Right lobe of liver (tissue), 6 donors: ENCODE data around the gene SYDE1. TPM values are rescaled to one million over a fixed set of nuclear protein-coding genes. Genes with fewer than 3 reads are reported as not detected.
"Not testable (repeated sequence)": the region's sequence is repeated elsewhere in the genome, so short reads cannot be mapped to it uniquely, and the experiment has no call there.

Experiments used
- ATAC-seq, 4 donors: fragments of 200-7000 bp; cut with Tn5 transposase; one replicate each; pipeline ENCODE4 v1.9.1; 2020; ENCODE audit warnings: mild to moderate bottlenecking in 4 of 4, moderate library complexity in 4 of 4
- DNase-seq, 3 donors: peaks; one replicate each; pipeline ENCODE4 v3.0.0-alpha.2; 2020
- H3K27ac ChIP-seq, 3 donors: fragments of 200-600 bp; one replicate each; pipeline ENCODE4 v1.8.0; 2022
- H3K27me3 ChIP-seq, 2 donors: fragments of 200-600 bp; one replicate each; pipeline ENCODE4 v1.8.0; 2022
- H3K36me3 ChIP-seq, 4 donors: fragments of 200-600 bp; sonication (generic) in 1 of 4; one replicate each; pipeline versions ENCODE4 v1.5.1 to v1.8.0; 2017 to 2022; ENCODE audit warnings: control low read depth in 1 of 4
- H3K4me1 ChIP-seq, 4 donors: fragments of 200-600 bp; sonication (generic) in 1 of 4; one replicate each; pipeline versions ENCODE4 v1.5.1 to v1.8.0; 2017 to 2022; ENCODE audit warnings: control low read depth in 1 of 4
- H3K4me3 ChIP-seq, 3 donors: fragments of 200-600 bp; one replicate each; pipeline ENCODE4 v1.8.0; 2022
- H3K9me3 ChIP-seq, 4 donors: fragments of 200-600 bp; sonication (generic) in 1 of 4; one replicate each; pipeline versions ENCODE4 v1.5.1 to v1.8.0; 2017 to 2022; ENCODE audit warnings: control low read depth in 1 of 4
- POLR2A ChIP-seq: fragments of 450-650 bp; IDR thresholded peaks from one replicate; pipeline ENCODE4 v1.6.1; 2017; ENCODE audit warnings: antibody characterized with exemption, mild to moderate bottlenecking
- WGBS: methylation state at CpG from one replicate; pipeline ENCODE4 v1.1.6; 2018; ENCODE audit warnings: low coverage, low lambda C conversion rate; ENCODE audit not compliant: insufficient coverage; ENCODE audit errors: missing lambda C conversion rate; 5-methylcytosine and 5-hydroxymethylcytosine counted together
- intact Hi-C, 2 donors: fragments of 100-400 bp; cut with DNase I; formaldehyde crosslinking; loops; one replicate each; pipeline versions ENCODE4 v1.11.2 to v1.14.1; 2022
- total RNA-seq, 6 experiments: library from RNA; depleted of rRNA in 2 of 6; stranded (reverse); fragments of >200 nt in 2 of 6; fragmentation: NEBNext Ultra II Directional in 3 of 6; extraction: Animal tissue kit (Norgen Biotek cat#: 25700) in 3 of 6; gene quantifications; one replicate each; pipeline versions ENCODE4 v1.1.0 to v1.2.4, GENCODE V29; 2016 to 2023
- TF ChIP-seq, protein P1 (sequence below), 4 donors: fragments of 200-600 bp in 3 of 4; fragments of 450-650 bp in 1 of 4; IDR thresholded peaks; one replicate each; pipeline versions ENCODE4 v1.5.1 to v1.8.0; 2016 to 2022; ENCODE audit warnings: antibody characterized with exemption in 4 of 4, mild to moderate bottlenecking in 2 of 4
- donor health status: DM: no; HTN: yes; CAD: no.
- donor health status: DM: no; HTN: no; CAD: no.
- donor health status: DM: no; HTN: no; CAD: no.
- donor health status: DM: no; HTN: yes; CAD: no.
- donor health status: DM: no; HTN: yes; CAD: no.

Gene SYDE1
- total RNA-seq, 6 experiments from 2014 or later = 2.7 to 7.4 (median 4.6) TPM

DNA sequence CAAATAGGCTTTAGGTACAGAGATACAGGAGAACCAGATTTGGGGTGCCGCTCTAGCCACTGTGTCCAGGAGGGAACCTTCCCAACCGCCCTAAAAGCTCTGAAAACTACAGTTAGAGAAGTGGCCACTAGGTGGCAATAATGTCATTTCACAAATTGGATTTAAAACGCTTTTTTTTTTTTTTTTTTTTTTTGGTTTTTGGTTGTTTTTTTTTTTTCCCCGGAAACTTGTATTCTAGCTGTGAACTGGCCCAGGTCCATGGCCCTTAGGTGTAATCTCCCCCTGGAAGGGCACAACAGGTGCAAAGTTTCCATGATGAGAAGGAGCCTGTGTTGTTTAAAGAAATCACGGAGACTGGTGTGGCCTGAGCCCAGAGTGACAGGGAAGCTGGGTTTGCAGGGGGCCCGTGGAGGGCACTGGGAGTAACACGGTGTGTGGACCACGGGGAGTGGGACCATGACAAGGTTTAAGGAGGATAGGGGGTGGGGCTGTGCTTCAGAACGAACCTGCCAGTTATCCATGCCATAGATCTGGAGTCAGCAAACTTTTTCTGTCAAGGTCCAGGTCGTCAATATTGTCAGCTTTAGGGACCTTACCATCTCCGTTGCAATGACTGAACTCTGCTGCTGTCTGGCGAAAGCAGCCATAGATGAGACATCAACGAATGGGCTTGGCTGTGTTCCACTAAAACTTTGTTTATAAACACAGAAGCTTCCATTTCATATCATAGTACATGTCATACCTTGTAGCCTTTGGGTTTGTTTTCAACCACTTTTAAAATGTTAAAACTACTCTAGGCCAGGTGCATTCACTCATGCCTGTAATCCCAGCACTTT is 15.1 kb upstream of the SYDE1 start:
- Histone ChIP-seq H3K4me3 (no peak overlapping the region), H3K36me3 (no peaks in the 10 kb centered on the region), H3K27me3 (no peaks in the 10 kb centered on the region), H3K27ac (no peak overlapping the region), H3K9me3 (no peaks in the 10 kb centered on the region), H3K4me1 (peaks cover 0 to 4% (median 0%) of the 10 kb centered on the region in 4 donors)
- ATAC-seq (peak; percentile 57 to 76 (median 66)), DNase-seq (no peak)
- WGBS = 15% methylated on average over 12 of the region's 13 CpGs
- TF ChIP-seq, protein P1, sequence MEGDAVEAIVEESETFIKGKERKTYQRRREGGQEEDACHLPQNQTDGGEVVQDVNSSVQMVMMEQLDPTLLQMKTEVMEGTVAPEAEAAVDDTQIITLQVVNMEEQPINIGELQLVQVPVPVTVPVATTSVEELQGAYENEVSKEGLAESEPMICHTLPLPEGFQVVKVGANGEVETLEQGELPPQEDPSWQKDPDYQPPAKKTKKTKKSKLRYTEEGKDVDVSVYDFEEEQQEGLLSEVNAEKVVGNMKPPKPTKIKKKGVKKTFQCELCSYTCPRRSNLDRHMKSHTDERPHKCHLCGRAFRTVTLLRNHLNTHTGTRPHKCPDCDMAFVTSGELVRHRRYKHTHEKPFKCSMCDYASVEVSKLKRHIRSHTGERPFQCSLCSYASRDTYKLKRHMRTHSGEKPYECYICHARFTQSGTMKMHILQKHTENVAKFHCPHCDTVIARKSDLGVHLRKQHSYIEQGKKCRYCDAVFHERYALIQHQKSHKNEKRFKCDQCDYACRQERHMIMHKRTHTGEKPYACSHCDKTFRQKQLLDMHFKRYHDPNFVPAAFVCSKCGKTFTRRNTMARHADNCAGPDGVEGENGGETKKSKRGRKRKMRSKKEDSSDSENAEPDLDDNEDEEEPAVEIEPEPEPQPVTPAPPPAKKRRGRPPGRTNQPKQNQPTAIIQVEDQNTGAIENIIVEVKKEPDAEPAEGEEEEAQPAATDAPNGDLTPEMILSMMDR (IDR thresholded peaks at IDR 0.05) = peak; percentile 39 to 66 (median 66)
- TF ChIP-seq POLR2A = no peak
- intact Hi-C loops = loop anchor here (10.0 kb wide), 2 partner anchors 53 to 63 kb away; no protein-coding TSS in a partner anchor

DNA sequence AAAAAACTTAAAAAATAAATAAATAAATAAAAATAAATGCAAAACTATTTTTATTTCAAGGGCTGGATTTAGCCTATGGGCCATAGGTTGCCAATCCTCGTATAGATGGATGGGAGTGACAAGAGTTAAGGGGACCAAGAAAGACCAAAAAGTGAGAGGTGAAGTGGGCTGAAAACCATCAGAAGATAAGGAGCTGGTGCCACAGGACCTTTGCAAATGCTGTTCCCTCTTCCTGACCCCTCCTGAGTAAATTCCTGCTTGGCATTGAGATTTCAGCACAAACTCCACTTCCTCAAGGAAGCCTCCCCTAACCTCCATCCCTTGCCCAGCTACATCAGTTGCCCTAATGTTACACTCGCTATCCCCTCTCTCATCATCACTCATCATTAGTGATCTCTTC is 14.2 kb upstream of the SYDE1 start:
- Histone ChIP-seq H3K4me1 (peaks cover 0 to 4% (median 0%) of the 10 kb centered on the region in 4 donors), H3K27me3 (no peaks in the 10 kb centered on the region), H3K9me3 (no peaks in the 10 kb centered on the region), H3K27ac (no peak overlapping the region), H3K36me3 (no peaks in the 10 kb centered on the region), H3K4me3 (no peak overlapping the region)
- intact Hi-C loops = loop anchor here (10.0 kb wide), 2 partner anchors 52 to 62 kb away; no protein-coding TSS in a partner anchor
- WGBS = 67% methylated on average over 2 of the region's 2 CpGs
- no peak for TF ChIP-seq POLR2A
- TF ChIP-seq, protein P1 (IDR thresholded peaks at IDR 0.05) = no peak
- DNase-seq (no peak), ATAC-seq (no peak)

DNA sequence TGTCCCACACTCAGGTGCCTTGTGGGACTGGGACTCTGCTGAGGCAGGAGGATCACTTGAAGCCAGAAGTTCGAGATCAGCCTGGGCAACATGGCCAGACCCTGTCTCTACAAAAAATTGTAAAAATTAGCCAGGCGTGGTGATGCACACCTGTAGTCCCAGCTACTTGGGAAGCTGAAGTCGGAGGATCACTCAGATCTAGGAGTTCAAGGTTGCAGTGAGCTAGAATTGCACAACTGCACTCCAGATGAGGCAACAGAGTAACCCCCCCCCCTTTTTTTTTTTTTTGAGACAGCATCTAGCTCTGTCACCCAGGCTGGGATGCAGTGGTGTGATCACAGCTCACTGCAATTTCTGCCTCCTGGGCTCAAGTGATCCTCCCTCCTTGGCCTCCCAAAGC is 11.0 kb upstream of the SYDE1 start:
- WGBS = 29% methylated on average over 1 of the region's 3 CpGs
- Histone ChIP-seq H3K9me3 (no peaks in the 10 kb centered on the region), H3K36me3 (no peaks in the 10 kb centered on the region), H3K27ac (no peak overlapping the region), H3K27me3 (no peaks in the 10 kb centered on the region), H3K4me1 (peaks cover 0 to 4% (median 0%) of the 10 kb centered on the region in 4 donors), H3K4me3 (no peak overlapping the region)
- TF ChIP-seq, protein P1 (IDR thresholded peaks at IDR 0.05) = no peak
- TF ChIP-seq POLR2A = no peak
- ATAC-seq (no peak), DNase-seq (no peak)
- intact Hi-C loops = loop anchor here (10.0 kb wide), 2 partner anchors 49 to 59 kb away; no protein-coding TSS in a partner anchor

DNA sequence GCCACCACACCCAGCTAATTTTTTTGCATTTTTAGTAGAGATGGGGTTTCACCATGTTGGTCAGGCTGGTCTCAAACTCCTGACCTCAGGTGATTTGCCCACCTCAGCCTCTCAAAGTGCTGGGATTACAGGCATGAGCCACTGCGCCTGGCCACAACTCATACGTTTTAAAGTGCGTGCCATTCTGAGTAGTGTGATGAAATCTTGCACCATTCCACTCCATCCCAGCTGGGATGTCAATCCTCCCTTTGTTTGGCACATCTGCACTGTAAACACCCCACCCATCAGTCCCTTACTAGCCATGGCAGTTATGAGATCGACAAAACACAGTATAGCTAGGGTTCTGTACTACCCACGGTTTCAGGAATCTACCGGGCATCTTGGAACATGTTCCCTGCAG is 9.2 kb upstream of the SYDE1 start:
- not testable (repeated sequence) for H3K4me3 ChIP-seq, ATAC-seq, DNase-seq, H3K27me3 ChIP-seq, H3K27ac ChIP-seq, H3K9me3 ChIP-seq, H3K36me3 ChIP-seq, H3K4me1 ChIP-seq
- intact Hi-C loops = loop anchor here (10.0 kb wide), 2 partner anchors 47 to 57 kb away; no protein-coding TSS in a partner anchor
- 79% methylated on average over 3 of the region's 6 CpGs for WGBS

DNA sequence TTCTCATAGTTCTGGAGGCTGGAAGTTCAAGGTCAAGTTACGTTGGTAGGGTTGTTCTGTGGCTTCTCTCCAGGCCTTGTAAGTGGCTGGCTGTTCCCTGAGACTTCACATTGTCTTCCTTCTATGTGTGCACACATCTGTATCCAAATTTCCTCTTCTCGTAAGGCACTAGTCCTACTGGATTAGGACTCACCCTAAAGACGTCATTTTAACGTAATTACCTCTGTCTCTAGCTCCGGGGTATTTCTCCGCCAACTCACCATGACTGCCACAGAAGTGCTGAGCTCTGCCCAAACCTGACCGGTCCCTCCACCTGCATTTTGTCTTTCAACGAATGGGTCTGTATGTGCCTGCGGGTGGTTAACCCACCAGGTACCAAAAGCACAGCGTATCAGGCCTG is 8.7 kb upstream of the SYDE1 start:
- DNase-seq (no peak), ATAC-seq (no peak)
- intact Hi-C loops = loop anchor here (10.0 kb wide), 2 partner anchors 46 to 56 kb away; no protein-coding TSS in a partner anchor
- H3K36me3 ChIP-seq = no peaks in the 10 kb centered on the region
- 69% methylated on average over 6 of the region's 10 CpGs for WGBS
- H3K9me3 ChIP-seq = no peaks in the 10 kb centered on the region
- TF ChIP-seq POLR2A = no peak
- TF ChIP-seq, protein P1 (IDR thresholded peaks at IDR 0.05) = no peak
- H3K4me1 ChIP-seq = no peaks in the 10 kb centered on the region
- no peaks in the 10 kb centered on the region for H3K27me3 ChIP-seq
- no peak overlapping the region for H3K27ac ChIP-seq
- H3K4me3 ChIP-seq = no peak overlapping the region
